OCI-LY1 (cell line): ENCODE results near the gene GIPC3.

Source experiments
- H2AFZ ChIP-seq: fragments of 200-600 bp; sonication (generic), shearing (Covaris generic); 2 replicates; pipeline ENCODE4 v1.6.0; 2014; ENCODE audit warnings: antibody characterized with exemption, mild to moderate bottlenecking, low read length
- H3F3A ChIP-seq: fragments of 200-600 bp; sonication (generic), shearing (Covaris generic); 2 replicates; pipeline ENCODE4 v1.6.0; 2014; ENCODE audit warnings: mild to moderate bottlenecking, antibody characterized with exemption, low read length, moderate library complexity; ENCODE audit not compliant: insufficient read depth
- H3K27ac ChIP-seq: fragments of 200-600 bp; sonication (generic); 2 replicates; pipeline ENCODE4 v1.5.1; 2014; ENCODE audit warnings: low read length, mixed run types, mild to moderate bottlenecking, low read depth; ENCODE audit not compliant: poor library complexity, severe bottlenecking
- H3K27me3 ChIP-seq: fragments of 200-600 bp; sonication (generic); 2 replicates; pipeline ENCODE4 v1.6.0; 2014; ENCODE audit warnings: antibody characterized with exemption, mild to moderate bottlenecking, low read length, moderate library complexity; ENCODE audit not compliant: insufficient read depth
- H3K36me3 ChIP-seq: fragments of 200-600 bp; sonication (generic); 2 replicates; pipeline ENCODE4 v1.6.1; 2014; ENCODE audit warnings: mild to moderate bottlenecking, antibody characterized with exemption, low read length, moderate library complexity, mixed read lengths; ENCODE audit not compliant: insufficient read depth
- H3K4me1 ChIP-seq: fragments of 200-600 bp; sonication (generic); 2 replicates; pipeline ENCODE4 v1.5.1; 2014; ENCODE audit warnings: mild to moderate bottlenecking, low read length, moderate library complexity; ENCODE audit not compliant: insufficient read depth, severe bottlenecking
- H3K4me2 ChIP-seq: fragments of 200-600 bp; sonication (generic), shearing (Covaris generic); 2 replicates; pipeline ENCODE4 v1.6.1; 2014; ENCODE audit warnings: low read length
- H3K4me3 ChIP-seq: fragments of 200-600 bp; sonication (generic); 2 replicates; pipeline ENCODE4 v1.5.1; 2014; ENCODE audit warnings: low read length, low read depth, mild to moderate bottlenecking, mixed read lengths; ENCODE audit not compliant: poor library complexity, severe bottlenecking
- H3K79me2 ChIP-seq: fragments of 200-600 bp; shearing (Covaris generic); 2 replicates; pipeline ENCODE4 v1.6.1; 2016; ENCODE audit warnings: mixed run types, low read length, mixed read lengths; ENCODE audit not compliant: insufficient read depth
- H3K9ac ChIP-seq: fragments of 200-600 bp; sonication (generic), shearing (Covaris generic); 2 replicates; pipeline ENCODE4 v1.6.1; 2014; ENCODE audit warnings: mild to moderate bottlenecking, low read length, mixed read lengths
- H3K9me2 ChIP-seq: fragments of 200-600 bp; sonication (generic), shearing (Covaris generic); 2 replicates; pipeline ENCODE4 v1.6.1; 2014; ENCODE audit warnings: low read depth, mild to moderate bottlenecking, low read length, mixed read lengths
- H3K9me3 ChIP-seq: fragments of 200-600 bp; shearing (Covaris generic); 2 replicates; pipeline ENCODE4 v1.6.1; 2014; ENCODE audit warnings: low read length, mixed read lengths
- H4K20me1 ChIP-seq: fragments of 200-600 bp; sonication (generic), shearing (Covaris generic); 2 replicates; pipeline ENCODE4 v1.6.0; 2016; ENCODE audit warnings: mild to moderate bottlenecking, low read length; ENCODE audit not compliant: insufficient read depth
- EZH2 ChIP-seq: fragments of 200-600 bp; sonication (generic), shearing (Covaris generic); IDR thresholded peaks from 2 replicates; pipeline ENCODE4 v1.8.0; 2017; ENCODE audit warnings: borderline replicate concordance, mixed run types, mild to moderate bottlenecking, antibody characterized with exemption, low read length, moderate library complexity, mixed read lengths
- TF ChIP-seq, protein P1 (sequence below): fragments of 200-600 bp; sonication (generic), shearing (Covaris generic); IDR thresholded peaks from 2 replicates; pipeline ENCODE4 v1.5.1; 2017; ENCODE audit warnings: mild to moderate bottlenecking, antibody characterized with exemption, low read length, moderate library complexity, mixed read lengths

GIPC3 gene

GRCh38 chr19:3639479-3639878 is 54.2 kb downstream of the GIPC3 start:
- Histone ChIP-seq H3K4me2 (no peak overlapping the region), H3K79me2 (no peaks in the 10 kb centered on the region), H3K9me2 (no peaks in the 10 kb centered on the region), H3K9ac (no peak overlapping the region), H3K36me3 (no peaks in the 10 kb centered on the region), H3K27ac (no peak overlapping the region), H3K27me3 (no peaks in the 10 kb centered on the region; the same call in 1 of the 2 replicates), H3K9me3 (no peaks in the 10 kb centered on the region), H4K20me1 (no peaks in the 10 kb centered on the region), H2AFZ (no peak overlapping the region), H3K4me3 (no peak overlapping the region), H3K4me1 (no peaks in the 10 kb centered on the region), H3F3A (no peaks in the 10 kb centered on the region)
- TF ChIP-seq EZH2 = no peak
- TF ChIP-seq, protein P1, sequence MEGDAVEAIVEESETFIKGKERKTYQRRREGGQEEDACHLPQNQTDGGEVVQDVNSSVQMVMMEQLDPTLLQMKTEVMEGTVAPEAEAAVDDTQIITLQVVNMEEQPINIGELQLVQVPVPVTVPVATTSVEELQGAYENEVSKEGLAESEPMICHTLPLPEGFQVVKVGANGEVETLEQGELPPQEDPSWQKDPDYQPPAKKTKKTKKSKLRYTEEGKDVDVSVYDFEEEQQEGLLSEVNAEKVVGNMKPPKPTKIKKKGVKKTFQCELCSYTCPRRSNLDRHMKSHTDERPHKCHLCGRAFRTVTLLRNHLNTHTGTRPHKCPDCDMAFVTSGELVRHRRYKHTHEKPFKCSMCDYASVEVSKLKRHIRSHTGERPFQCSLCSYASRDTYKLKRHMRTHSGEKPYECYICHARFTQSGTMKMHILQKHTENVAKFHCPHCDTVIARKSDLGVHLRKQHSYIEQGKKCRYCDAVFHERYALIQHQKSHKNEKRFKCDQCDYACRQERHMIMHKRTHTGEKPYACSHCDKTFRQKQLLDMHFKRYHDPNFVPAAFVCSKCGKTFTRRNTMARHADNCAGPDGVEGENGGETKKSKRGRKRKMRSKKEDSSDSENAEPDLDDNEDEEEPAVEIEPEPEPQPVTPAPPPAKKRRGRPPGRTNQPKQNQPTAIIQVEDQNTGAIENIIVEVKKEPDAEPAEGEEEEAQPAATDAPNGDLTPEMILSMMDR = no peak

DNA sequence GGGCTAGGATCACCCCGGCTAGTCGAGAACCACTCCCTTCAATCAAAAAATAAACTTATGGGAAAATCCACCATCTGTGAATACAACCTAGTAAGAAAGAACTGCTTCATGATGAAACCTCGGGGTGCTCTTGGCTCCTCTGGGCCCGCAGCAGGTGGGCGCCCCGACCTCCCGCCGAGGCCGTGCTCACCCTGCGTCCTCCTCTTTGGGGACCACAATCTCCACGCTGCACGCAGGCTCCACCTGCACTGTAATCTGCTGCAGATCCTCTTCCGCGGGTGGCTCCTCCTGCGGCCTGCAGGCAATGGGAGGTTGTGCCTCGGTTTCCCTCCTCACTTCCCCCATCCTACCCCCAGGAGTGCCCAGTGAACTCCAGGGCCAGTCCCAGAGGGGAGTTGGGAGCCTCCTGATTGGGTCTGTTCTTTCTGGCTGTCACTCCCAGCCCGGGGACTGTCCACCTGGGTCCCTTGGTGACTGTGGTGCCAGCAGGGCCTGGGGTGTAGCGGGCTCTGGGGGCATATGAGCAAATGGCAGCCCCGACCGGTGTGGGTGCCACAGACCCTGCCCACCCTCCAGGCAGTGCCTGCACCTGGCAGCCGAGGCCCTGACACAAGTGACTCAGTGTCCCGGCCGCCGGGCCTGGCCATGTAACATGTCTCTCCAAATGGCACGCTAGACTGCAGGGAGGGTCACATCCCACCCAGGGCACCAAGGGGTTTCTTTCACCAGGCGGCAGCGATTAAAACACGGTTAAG is 56.4 kb downstream of the GIPC3 start:
- H3K9me3 ChIP-seq = no peaks in the 10 kb centered on the region
- H3K9ac ChIP-seq = no peak overlapping the region
- no peaks in the 10 kb centered on the region for H3F3A ChIP-seq
- H3K4me3 ChIP-seq = no peak overlapping the region
- H3K27me3 ChIP-seq = no peaks in the 10 kb centered on the region
- H3K27ac ChIP-seq = no peak overlapping the region
- H3K9me2 ChIP-seq = no peaks in the 10 kb centered on the region
- H3K4me2 ChIP-seq = no peak overlapping the region
- no peak overlapping the region for H2AFZ ChIP-seq
- no peak for TF ChIP-seq EZH2
- TF ChIP-seq, protein P1 = no peak
- no peaks in the 10 kb centered on the region for H3K4me1 ChIP-seq
- no peaks in the 10 kb centered on the region for H3K79me2 ChIP-seq
- no peaks in the 10 kb centered on the region for H4K20me1 ChIP-seq
- H3K36me3 ChIP-seq = no peaks in the 10 kb centered on the region

- H3K27ac ChIP-seq = no peak overlapping the region
- no peaks in the 10 kb centered on the region for H3K27me3 ChIP-seq
- H3K9ac ChIP-seq = no peak overlapping the region
- H3K36me3 ChIP-seq = no peaks in the 10 kb centered on the region
- no peak overlapping the region for H3K4me3 ChIP-seq
- H4K20me1 ChIP-seq = no peaks in the 10 kb centered on the region
- TF ChIP-seq EZH2 = no peak
- TF ChIP-seq, protein P1 = no peak
- no peak overlapping the region for H2AFZ ChIP-seq
- H3F3A ChIP-seq = no peaks in the 10 kb centered on the region
- no peaks in the 10 kb centered on the region for H3K9me3 ChIP-seq
- no peaks in the 10 kb centered on the region for H3K79me2 ChIP-seq
- no peaks in the 10 kb centered on the region for H3K9me2 ChIP-seq
- H3K4me1 ChIP-seq = no peaks in the 10 kb centered on the region
- no peak overlapping the region for H3K4me2 ChIP-seq
Observed at GRCh38 chr19:3642296-3642695, 57.0 kb downstream of the GIPC3 start.
